ENCODE measurements around the gene DPH6. TPM values are rescaled to one million over a fixed set of nuclear protein-coding genes. Genes with fewer than 3 reads are reported as not detected.

Gene DPH6
- total and polyA plus RNA-seq, 8 donors: 9.8 to 19.1 (median 13.7) TPM

GRCh38 chr15:35439291-35439690, 106.7 kb downstream of the DPH6 start:
- H3K9me3 ChIP-seq: peaks cover 0 to 4% of the 10 kb centered on the region in 2 donors
- no peak overlapping the region for H3K27ac ChIP-seq
- H3K4me3 ChIP-seq: no peak overlapping the region
- H3K4me1 ChIP-seq: no peaks in the 10 kb centered on the region
- intact Hi-C loops (cut with DNase I): no loop called here
- ATAC-seq (no peak), DNase-seq (no peak)
- H3K36me3 ChIP-seq: no peaks in the 10 kb centered on the region
- no peak for TF ChIP-seq CTCF (IDR thresholded peaks at IDR 0.05)
- H3K27me3 ChIP-seq: no peaks in the 10 kb centered on the region

- Histone ChIP-seq H3K36me3 (no peaks in the 10 kb centered on the region), H3K27ac (no peak overlapping the region), H3K4me1 (no peaks in the 10 kb centered on the region), H3K9me3 (peaks cover 0 to 4% of the 10 kb centered on the region in 2 donors), H3K27me3 (no peaks in the 10 kb centered on the region), H3K4me3 (no peak overlapping the region)
- ATAC-seq: no peak
- intact Hi-C loops (cut with DNase I): no loop called here
- TF ChIP-seq CTCF (IDR thresholded peaks at IDR 0.05): no peak
- DNase-seq: no peak
Measured at GRCh38 chr15:35437157-35437556, 108.8 kb downstream of the DPH6 start.

GRCh38 chr15:35436422-35436821, 109.5 kb downstream of the DPH6 start:
- H3K27me3 ChIP-seq: no peaks in the 10 kb centered on the region
- H3K4me3 ChIP-seq: no peak overlapping the region
- no peaks in the 10 kb centered on the region for H3K4me1 ChIP-seq
- no peaks in the 10 kb centered on the region for H3K36me3 ChIP-seq
- intact Hi-C loops (cut with DNase I): no loop called here
- no peak overlapping the region for H3K27ac ChIP-seq
- ATAC-seq (no peak), DNase-seq (no peak)
- H3K9me3 ChIP-seq: peaks cover 0 to 4% of the 10 kb centered on the region in 2 donors
- TF ChIP-seq CTCF (IDR thresholded peaks at IDR 0.05): no peak

- intact Hi-C loops (cut with DNase I): no loop called here
- ATAC-seq (no peak), DNase-seq (no peak)
- H3K9me3 ChIP-seq: peaks cover 0 to 4% of the 10 kb centered on the region in 2 donors
- H3K4me1 ChIP-seq: no peaks in the 10 kb centered on the region
- no peaks in the 10 kb centered on the region for H3K27me3 ChIP-seq
- H3K36me3 ChIP-seq: no peaks in the 10 kb centered on the region
- H3K4me3 ChIP-seq: no peak overlapping the region
- no peak overlapping the region for H3K27ac ChIP-seq
- no peak for TF ChIP-seq CTCF (IDR thresholded peaks at IDR 0.05)
Measured at GRCh38 chr15:35431281-35431680, 114.7 kb downstream of the DPH6 start.

- intact Hi-C loops (cut with DNase I): no loop called here
- DNase-seq: no peak
- ATAC-seq: no peak
- no peaks in the 10 kb centered on the region for H3K36me3 ChIP-seq
- no peaks in the 10 kb centered on the region for H3K9me3 ChIP-seq
- no peaks in the 10 kb centered on the region for H3K4me1 ChIP-seq
- no peaks in the 10 kb centered on the region for H3K27me3 ChIP-seq
- H3K27ac ChIP-seq: no peak overlapping the region
- TF ChIP-seq CTCF (IDR thresholded peaks at IDR 0.05): no peak
- no peak overlapping the region for H3K4me3 ChIP-seq
Measured at GRCh38 chr15:35430301-35430700, 115.7 kb downstream of the DPH6 start.

All from left lung (tissue), 10 donors.